HL-60 (cell line): ENCODE data around the gene ABCC4.

ENCODE experiments used
- DNase-seq, 2 experiments: peaks; one replicate each; pipeline ENCODE4 v3.0.0-alpha.2; 2010 to 2020; ENCODE audit warnings: low read depth in 1 of 2, low spot score in 1 of 2
- H3K27ac ChIP-seq: fragments of 250-450 bp; sonication (Bioruptor Pico); replicated peaks from 2 replicates; pipeline ENCODE4 v1.5.1; 2020; ENCODE audit warnings: mild to moderate bottlenecking, moderate library complexity
- H3K27me3 ChIP-seq: fragments of 250-450 bp; sonication (Bioruptor Pico); 2 replicates; pipeline ENCODE4 v1.5.1; 2021; ENCODE audit warnings: mild to moderate bottlenecking, moderate library complexity; ENCODE audit not compliant: insufficient read depth, poor library complexity, severe bottlenecking
- H3K4me3 ChIP-seq: replicated peaks from 2 replicates; pipeline ENCODE4 v1.5.1; 2011; ENCODE audit warnings: mild to moderate bottlenecking, control low read depth, low read length; ENCODE audit not compliant: insufficient read depth
- CTCF ChIP-seq: IDR thresholded peaks from one replicate; pipeline ENCODE4 v1.5.1; 2011; ENCODE audit warnings: low read length, control low read depth, inconsistent platforms; ENCODE audit not compliant: insufficient read depth
- GABPA ChIP-seq: IDR thresholded peaks from 2 replicates; pipeline ENCODE4 v1.6.1; 2012; ENCODE audit warnings: low read depth
- POLR2AphosphoS5 ChIP-seq: IDR thresholded peaks from 2 replicates; pipeline ENCODE4 v1.6.1; 2012; ENCODE audit warnings: low read depth
- REST ChIP-seq: IDR thresholded peaks from 2 replicates; pipeline ENCODE4 v1.6.1; 2012; ENCODE audit warnings: low read depth; ENCODE audit not compliant: insufficient replicate concordance
- SPI1 ChIP-seq: IDR thresholded peaks from 2 replicates; pipeline ENCODE4 v1.6.1; 2012; ENCODE audit warnings: low read depth, mild to moderate bottlenecking, borderline replicate concordance

The ABCC4 gene

GRCh38 chr13:94996445-94996844, 304.8 kb downstream of the ABCC4 start:
- no peak for TF ChIP-seq CTCF
- Histone ChIP-seq H3K4me3 (no peak overlapping the region), H3K27ac (no peak overlapping the region), H3K27me3 (peaks cover 18% of the 10 kb centered on the region)
- DNase-seq: no peak

- no peak for TF ChIP-seq SPI1
- TF ChIP-seq POLR2AphosphoS5: no peak
- no peak for TF ChIP-seq GABPA
- no peak for TF ChIP-seq CTCF
- TF ChIP-seq REST: no peak
- Histone ChIP-seq H3K27ac (no peak overlapping the region), H3K27me3 (peaks cover 21% of the 10 kb centered on the region), H3K4me3 (no peak overlapping the region)
- no peak for DNase-seq
Observed at GRCh38 chr13:94994506-94994905, 306.7 kb downstream of the ABCC4 start.

- no peak overlapping the region for H3K4me3 ChIP-seq
- DNase-seq: no peak
- peaks cover 21% of the 10 kb centered on the region for H3K27me3 ChIP-seq
- no peak overlapping the region for H3K27ac ChIP-seq
- TF ChIP-seq GABPA: no peak
- TF ChIP-seq CTCF: no peak
- no peak for TF ChIP-seq REST
- TF ChIP-seq POLR2AphosphoS5: no peak
- TF ChIP-seq SPI1: no peak
Observed at GRCh38 chr13:94993616-94994015, 307.6 kb downstream of the ABCC4 start.
